Panc1 (cell line): ENCODE measurements around the gene TMEM161B.

ENCODE experiments used
- POLR2AphosphoS5 ChIP-seq: IDR thresholded peaks from 2 replicates; pipeline ENCODE4 v1.6.1; 2012; ENCODE audit warnings: mild to moderate bottlenecking, low read depth, low read length, moderate library complexity
- TF ChIP-seq, protein P1 (sequence below): fragments of 450-650 bp; IDR thresholded peaks from 2 replicates; pipeline ENCODE4 v1.5.1; 2017; ENCODE audit warnings: mild to moderate bottlenecking

DNA sequence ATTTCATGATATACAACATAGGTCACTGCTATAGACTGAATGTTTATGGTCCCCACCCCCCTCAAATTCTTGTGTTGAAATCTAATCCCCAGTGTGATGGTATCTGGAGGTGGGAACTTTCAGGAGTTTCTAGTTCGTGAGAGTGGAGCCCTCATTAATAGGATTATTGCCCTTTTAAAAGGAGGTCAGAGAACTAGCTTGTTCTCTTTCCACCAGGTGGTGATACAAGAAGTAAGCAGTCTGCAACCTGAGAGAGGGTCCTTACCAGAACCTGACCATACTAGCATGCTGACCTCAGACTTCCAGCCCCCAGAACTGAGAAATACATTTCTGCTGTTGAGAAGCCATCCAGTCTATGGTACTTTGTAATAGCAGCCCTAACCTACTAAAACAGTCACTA is 33.3 kb downstream of the TMEM161B start:
- TF ChIP-seq POLR2AphosphoS5: no peak
- TF ChIP-seq, protein P1, sequence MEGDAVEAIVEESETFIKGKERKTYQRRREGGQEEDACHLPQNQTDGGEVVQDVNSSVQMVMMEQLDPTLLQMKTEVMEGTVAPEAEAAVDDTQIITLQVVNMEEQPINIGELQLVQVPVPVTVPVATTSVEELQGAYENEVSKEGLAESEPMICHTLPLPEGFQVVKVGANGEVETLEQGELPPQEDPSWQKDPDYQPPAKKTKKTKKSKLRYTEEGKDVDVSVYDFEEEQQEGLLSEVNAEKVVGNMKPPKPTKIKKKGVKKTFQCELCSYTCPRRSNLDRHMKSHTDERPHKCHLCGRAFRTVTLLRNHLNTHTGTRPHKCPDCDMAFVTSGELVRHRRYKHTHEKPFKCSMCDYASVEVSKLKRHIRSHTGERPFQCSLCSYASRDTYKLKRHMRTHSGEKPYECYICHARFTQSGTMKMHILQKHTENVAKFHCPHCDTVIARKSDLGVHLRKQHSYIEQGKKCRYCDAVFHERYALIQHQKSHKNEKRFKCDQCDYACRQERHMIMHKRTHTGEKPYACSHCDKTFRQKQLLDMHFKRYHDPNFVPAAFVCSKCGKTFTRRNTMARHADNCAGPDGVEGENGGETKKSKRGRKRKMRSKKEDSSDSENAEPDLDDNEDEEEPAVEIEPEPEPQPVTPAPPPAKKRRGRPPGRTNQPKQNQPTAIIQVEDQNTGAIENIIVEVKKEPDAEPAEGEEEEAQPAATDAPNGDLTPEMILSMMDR: no peak
